Skin epidermis (tissue), 12 donors: ENCODE measurements around the gene ESR1.
A peak's percentile ranks its signal among the peaks of the same experiment; 100 is the strongest.
"Not testable (repeated sequence)": the region's sequence is repeated elsewhere in the genome, so short reads cannot be mapped to it uniquely, and the experiment has no call there.

Experiments
- H3K27ac ChIP-seq, 21 experiments: fragments of 200-600 bp; sonication (generic) in 11 of 21; one replicate each; pipeline ENCODE4 v1.5.0; 2020; ENCODE audit warnings: mild to moderate bottlenecking in 3 of 21, inconsistent platforms in 2 of 21, moderate library complexity in 2 of 21
- H3K4me3 ChIP-seq, 7 experiments: fragments of 200-600 bp; sonication (generic) in 2 of 7; one replicate each; pipeline ENCODE4 v1.5.0; 2020; ENCODE audit warnings: inconsistent platforms in 2 of 7, mild to moderate bottlenecking in 2 of 7, moderate library complexity in 1 of 7

The ESR1 gene

GRCh38 chr6:151808371-151809241, 1.1 kb downstream of the ESR1 start:
- peak overlapping the region in 10 of 21 experiments; percentile 32 to 78 (median 50) for H3K27ac ChIP-seq
- H3K4me3 ChIP-seq, result peak overlapping the region; percentile 9 to 53 (median 36)

- no peak overlapping the region for H3K4me3 ChIP-seq
Measured at GRCh38 chr6:151811081-151811480, 3.6 kb downstream of the ESR1 start.

GRCh38 chr6:151813858-151814257, 6.4 kb downstream of the ESR1 start:
- H3K27ac ChIP-seq, result no peak overlapping the region
- no peak overlapping the region for H3K4me3 ChIP-seq

More at GRCh38 chr6:151811081-151811480, 3.6 kb downstream of the ESR1 start:
- H3K27ac ChIP-seq, result no peak overlapping the region

- Histone ChIP-seq H3K27ac (no peak overlapping the region), H3K4me3 (no peak overlapping the region)
Measured at GRCh38 chr6:151814614-151815013, 7.1 kb downstream of the ESR1 start.

GRCh38 chr6:151822252-151823111, 15.0 kb downstream of the ESR1 start:
- Histone ChIP-seq H3K27ac (no peak overlapping the region), H3K4me3 (no peak overlapping the region)

- Histone ChIP-seq H3K4me3 (no peak overlapping the region), H3K27ac (no peak overlapping the region)
Measured at GRCh38 chr6:151826517-151827142, 19.1 kb downstream of the ESR1 start.

- Histone ChIP-seq H3K27ac (no peak overlapping the region), H3K4me3 (no peak overlapping the region)
Measured at GRCh38 chr6:151832710-151833109, 25.2 kb downstream of the ESR1 start.

GRCh38 chr6:151835396-151835795, 27.9 kb downstream of the ESR1 start:
- H3K4me3 ChIP-seq, result no peak overlapping the region
- H3K27ac ChIP-seq, result no peak overlapping the region

GRCh38 chr6:151837223-151837622, 29.7 kb downstream of the ESR1 start:
- Histone ChIP-seq H3K27ac (no peak overlapping the region), H3K4me3 (no peak overlapping the region)

- Histone ChIP-seq H3K27ac (no peak overlapping the region), H3K4me3 (no peak overlapping the region)
Measured at GRCh38 chr6:151842816-151843215, 35.3 kb downstream of the ESR1 start.

- no peak overlapping the region for H3K4me3 ChIP-seq
- no peak overlapping the region for H3K27ac ChIP-seq
Measured at GRCh38 chr6:151847064-151847463, 39.6 kb downstream of the ESR1 start.

GRCh38 chr6:151850479-151851003, 43.1 kb downstream of the ESR1 start:
- Histone ChIP-seq H3K4me3 (no peak overlapping the region), H3K27ac (no peak overlapping the region)

- Histone ChIP-seq H3K27ac (no peak overlapping the region), H3K4me3 (no peak overlapping the region)
Measured at GRCh38 chr6:151858294-151858693, 50.8 kb downstream of the ESR1 start.

GRCh38 chr6:151862461-151862860, 55.0 kb downstream of the ESR1 start:
- no peak overlapping the region for H3K4me3 ChIP-seq
- H3K27ac ChIP-seq, result no peak overlapping the region

GRCh38 chr6:151867361-151867869, 59.9 kb downstream of the ESR1 start:
- not testable (repeated sequence) for H3K27ac ChIP-seq, H3K4me3 ChIP-seq

GRCh38 chr6:151869345-151869744, 61.9 kb downstream of the ESR1 start:
- no peak overlapping the region for H3K27ac ChIP-seq
- H3K4me3 ChIP-seq, result no peak overlapping the region

- no peak overlapping the region for H3K4me3 ChIP-seq
- peak overlapping the region in 1 of 21 experiments; percentile 8 for H3K27ac ChIP-seq
Measured at GRCh38 chr6:151869787-151870186, 62.3 kb downstream of the ESR1 start.

- no peak overlapping the region for H3K4me3 ChIP-seq
- H3K27ac ChIP-seq, result peak overlapping the region in 1 of 21 experiments; percentile 8
Measured at GRCh38 chr6:151870375-151870774, 62.9 kb downstream of the ESR1 start.

GRCh38 chr6:151875524-151875923, 68.0 kb downstream of the ESR1 start:
- H3K4me3 ChIP-seq, result no peak overlapping the region
- no peak overlapping the region for H3K27ac ChIP-seq

- no peak overlapping the region for H3K27ac ChIP-seq
- no peak overlapping the region for H3K4me3 ChIP-seq
Measured at GRCh38 chr6:151876122-151876521, 68.6 kb downstream of the ESR1 start.
